ENCODE measurements around the gene FNDC3A.
"Not testable (repeated sequence)": the region's sequence is repeated elsewhere in the genome, so short reads cannot be mapped to it uniquely, and the experiment has no call there.

FNDC3A gene

DNA sequence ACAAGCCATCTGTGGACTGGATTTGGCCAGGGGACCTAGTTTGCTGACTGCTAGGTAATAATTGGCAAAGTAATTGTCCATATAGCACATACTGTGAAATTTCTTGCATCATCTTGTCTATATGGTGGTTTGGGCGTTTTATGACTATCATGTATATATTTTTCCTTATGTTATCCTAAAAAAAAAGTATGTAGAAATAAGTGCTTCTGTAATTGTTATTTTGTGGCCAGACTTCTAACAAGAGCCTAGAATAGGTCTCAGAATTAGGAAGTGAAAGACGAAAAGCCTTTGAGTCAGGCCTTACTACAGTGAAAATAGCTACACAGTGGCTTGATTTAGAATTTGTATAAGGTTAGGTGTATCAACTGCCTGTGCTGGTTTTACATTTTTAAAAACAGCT is 4.2 kb downstream of the FNDC3A start:
- TF ChIP-seq JUND (IDR thresholded peaks at IDR 0.05; ENCODE audit: low read depth), result no peak
- in situ Hi-C loops (cut with HindIII; ENCODE audit: low pct_unique_long_range_greater_than_20kb, low sequenced_read_pairs), result no loop called here
- DNase-seq (ENCODE audit: low read depth in 1 of 2, low spot score in 1 of 2), result no peak

- TF ChIP-seq JUND (IDR thresholded peaks at IDR 0.05; ENCODE audit: low read depth), result no peak
- in situ Hi-C loops (cut with HindIII; ENCODE audit: low pct_unique_long_range_greater_than_20kb, low sequenced_read_pairs), result no loop called here
- no peak for DNase-seq (ENCODE audit: low read depth in 1 of 2, low spot score in 1 of 2)
Observed at GRCh38 chr13:48983331-48983730, 7.6 kb downstream of the FNDC3A start.

GRCh38 chr13:48985756-48986155 is 10.0 kb downstream of the FNDC3A start:
- TF ChIP-seq JUND (IDR thresholded peaks at IDR 0.05; ENCODE audit: low read depth), result no peak
- no peak for DNase-seq (ENCODE audit: low read depth in 1 of 2, low spot score in 1 of 2)
- in situ Hi-C loops (cut with HindIII; ENCODE audit: low pct_unique_long_range_greater_than_20kb, low sequenced_read_pairs), result no loop called here

DNA sequence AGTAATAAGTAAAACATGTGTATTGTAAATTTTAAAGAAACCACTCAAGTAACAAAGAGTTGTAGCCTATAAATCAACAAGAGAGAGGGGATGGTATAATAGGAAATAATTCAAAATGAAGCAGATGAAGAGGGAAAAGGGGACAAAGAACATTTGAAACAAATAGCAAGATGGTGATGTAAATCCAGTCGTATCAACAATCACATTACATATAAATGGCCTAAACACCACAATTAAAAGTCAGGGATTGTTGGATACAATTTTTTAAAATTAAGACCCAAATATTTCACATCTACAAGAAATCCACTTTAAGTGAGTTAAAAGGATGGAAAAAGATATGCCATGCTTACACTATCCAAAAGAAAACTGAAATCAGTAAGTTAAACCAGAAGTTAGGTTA is 15.2 kb downstream of the FNDC3A start:
- TF ChIP-seq JUND (IDR thresholded peaks at IDR 0.05; ENCODE audit: low read depth), result no peak
- in situ Hi-C loops (cut with HindIII; ENCODE audit: low pct_unique_long_range_greater_than_20kb, low sequenced_read_pairs), result no loop called here
- no peak for DNase-seq (ENCODE audit: low read depth in 1 of 2, low spot score in 1 of 2)

- DNase-seq (ENCODE audit: low read depth in 1 of 2, low spot score in 1 of 2), result no peak
- TF ChIP-seq JUND (IDR thresholded peaks at IDR 0.05; ENCODE audit: low read depth), result no peak
- in situ Hi-C loops (cut with HindIII; ENCODE audit: low pct_unique_long_range_greater_than_20kb, low sequenced_read_pairs), result no loop called here
Observed at GRCh38 chr13:48993150-48993549, 17.4 kb downstream of the FNDC3A start.

DNA sequence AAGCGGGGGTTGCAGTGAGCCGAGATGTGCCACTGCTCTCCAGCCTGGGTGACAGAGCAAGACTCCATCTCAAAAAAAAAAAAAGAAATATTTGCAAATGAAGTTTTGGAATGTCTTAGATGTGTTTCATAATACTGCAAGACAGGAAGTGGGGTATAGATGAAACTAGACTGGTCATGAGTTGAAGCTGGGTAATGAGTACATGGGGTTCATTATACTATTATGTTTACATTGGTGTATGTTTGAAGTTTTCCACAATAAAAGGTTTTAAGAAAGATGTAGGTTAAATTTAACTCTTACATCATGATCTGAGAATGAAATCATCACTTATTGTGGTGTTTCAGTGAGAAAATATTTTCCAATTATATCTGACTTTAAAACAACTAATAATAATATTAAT is 19.0 kb downstream of the FNDC3A start:
- no peak for DNase-seq (ENCODE audit: low read depth in 1 of 2, low spot score in 1 of 2)
- in situ Hi-C loops (cut with HindIII; ENCODE audit: low pct_unique_long_range_greater_than_20kb, low sequenced_read_pairs), result no loop called here
- TF ChIP-seq JUND (IDR thresholded peaks at IDR 0.05; ENCODE audit: low read depth), result no peak

DNA sequence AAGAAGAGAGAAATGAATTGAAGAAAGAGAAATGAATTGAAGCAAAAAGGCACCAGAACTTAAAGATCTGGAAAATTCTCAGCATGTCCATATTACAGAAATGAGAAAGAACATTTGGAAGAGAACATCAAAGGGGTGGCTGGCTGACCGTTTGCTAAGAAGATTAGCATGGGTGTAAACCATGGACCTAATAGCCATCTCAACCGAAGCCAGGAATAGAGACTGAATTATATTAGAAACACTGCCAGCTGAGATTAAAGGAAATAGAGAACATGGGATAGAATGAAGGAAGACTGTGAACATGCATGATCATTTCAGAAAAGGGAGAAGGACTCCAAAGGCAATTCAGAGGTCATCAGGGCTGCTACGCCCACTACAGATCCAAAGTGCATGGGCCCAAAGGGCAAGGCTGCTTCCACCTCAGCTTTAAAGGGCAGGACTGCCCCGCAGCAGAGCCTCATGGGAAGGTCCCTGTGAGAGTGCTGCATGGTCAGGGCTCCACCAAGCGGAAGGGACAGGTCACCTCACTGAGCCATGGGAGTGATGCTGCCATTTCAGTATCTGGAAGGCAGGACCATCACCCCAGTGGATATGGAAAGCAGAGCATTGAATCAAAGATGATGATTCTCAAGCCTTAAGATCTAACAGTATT is 23.1 kb downstream of the FNDC3A start:
- in situ Hi-C loops (cut with HindIII; ENCODE audit: low pct_unique_long_range_greater_than_20kb, low sequenced_read_pairs), result no loop called here
- no peak for DNase-seq (ENCODE audit: low read depth in 1 of 2, low spot score in 1 of 2)
- TF ChIP-seq JUND (IDR thresholded peaks at IDR 0.05; ENCODE audit: low read depth), result no peak

DNA sequence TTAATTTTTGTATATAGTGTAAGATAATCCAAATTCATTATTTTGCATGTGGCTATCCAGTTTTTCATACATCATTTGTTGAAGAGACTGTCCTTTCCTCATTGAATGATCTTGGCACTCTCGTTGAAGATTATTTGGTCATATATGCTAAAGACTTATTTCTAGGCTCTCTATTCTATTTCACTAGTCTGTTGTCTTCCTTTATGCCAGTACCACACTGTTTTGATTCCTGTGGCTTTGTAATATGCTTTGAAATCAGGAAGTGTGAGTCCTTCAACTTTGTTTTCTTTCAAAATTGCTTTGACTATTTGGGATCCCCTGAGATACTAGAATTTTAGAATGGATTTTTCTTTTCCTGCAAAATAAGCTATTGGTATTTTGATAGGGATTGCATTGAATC is 24.5 kb downstream of the FNDC3A start:
- in situ Hi-C loops (cut with HindIII; ENCODE audit: low pct_unique_long_range_greater_than_20kb, low sequenced_read_pairs), result no loop called here
- no peak for DNase-seq (ENCODE audit: low read depth in 1 of 2, low spot score in 1 of 2)

DNA sequence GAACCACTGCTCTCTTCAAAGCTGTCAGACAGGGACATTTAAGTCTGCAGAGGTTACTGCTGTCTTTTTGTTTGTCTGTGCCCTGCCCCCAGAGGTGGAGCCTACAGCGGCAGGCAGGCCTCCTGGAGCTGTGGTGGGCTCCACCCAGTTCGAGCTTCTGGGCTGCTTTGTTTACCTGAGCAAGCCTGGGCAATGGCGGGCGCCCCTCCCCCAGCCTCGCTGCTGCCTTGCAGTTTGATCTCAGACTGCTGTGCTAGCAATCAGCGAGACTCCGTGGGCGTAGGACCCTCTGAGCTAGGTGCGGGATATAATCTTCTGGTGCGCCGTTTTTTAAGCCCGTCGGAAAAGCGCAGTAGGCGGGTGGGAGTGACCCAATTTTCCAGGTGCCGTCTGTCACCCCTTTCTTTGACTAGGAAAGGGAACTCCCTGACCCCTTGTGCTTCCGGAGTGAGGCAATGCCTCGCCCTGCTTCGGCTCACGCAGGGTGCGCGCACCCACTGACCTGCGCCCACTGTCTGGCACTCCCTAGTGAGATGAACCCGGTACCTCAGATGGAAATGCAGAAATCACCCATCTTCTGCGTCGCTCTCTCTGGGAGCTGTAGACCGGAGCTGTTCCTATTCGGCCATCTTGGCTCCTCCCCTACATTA is 43.4 kb downstream of the FNDC3A start:
- in situ Hi-C loops (cut with HindIII; ENCODE audit: low pct_unique_long_range_greater_than_20kb, low sequenced_read_pairs); DNase-seq (ENCODE audit: low read depth in 1 of 2, low spot score in 1 of 2): not testable (repeated sequence)

More for the DNA sequence above, 24.5 kb downstream of the FNDC3A start:
- TF ChIP-seq JUND (IDR thresholded peaks at IDR 0.05; ENCODE audit: low read depth), result no peak

DNA sequence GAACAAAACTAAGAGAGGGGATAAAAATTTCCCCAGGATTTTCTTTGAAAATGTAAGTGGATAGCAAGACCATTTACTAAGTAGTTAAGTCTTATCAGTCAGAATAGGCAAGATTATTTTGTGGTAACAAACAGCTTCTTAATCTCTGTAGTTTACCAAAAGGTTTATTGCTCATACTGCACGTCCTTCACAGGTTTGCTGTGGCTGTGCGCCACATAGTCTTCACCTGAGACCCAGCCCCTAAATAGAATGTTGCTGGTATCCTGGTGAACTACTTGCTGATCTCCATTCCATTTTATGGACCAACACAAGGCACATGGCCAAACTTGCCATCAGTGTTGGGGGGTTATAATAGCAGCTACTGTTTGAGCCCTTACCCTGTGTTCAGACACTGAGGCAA is 44.6 kb downstream of the FNDC3A start:
- TF ChIP-seq JUND (IDR thresholded peaks at IDR 0.05; ENCODE audit: low read depth), result no peak
- in situ Hi-C loops (cut with HindIII; ENCODE audit: low pct_unique_long_range_greater_than_20kb, low sequenced_read_pairs), result no loop called here
- no peak for DNase-seq (ENCODE audit: low read depth in 1 of 2, low spot score in 1 of 2)

- TF ChIP-seq JUND (IDR thresholded peaks at IDR 0.05; ENCODE audit: low read depth), result no peak
- in situ Hi-C loops (cut with HindIII; ENCODE audit: low pct_unique_long_range_greater_than_20kb, low sequenced_read_pairs), result no loop called here
- no peak for DNase-seq (ENCODE audit: low read depth in 1 of 2, low spot score in 1 of 2)
Observed at GRCh38 chr13:49020940-49021553, 45.3 kb downstream of the FNDC3A start.

DNA sequence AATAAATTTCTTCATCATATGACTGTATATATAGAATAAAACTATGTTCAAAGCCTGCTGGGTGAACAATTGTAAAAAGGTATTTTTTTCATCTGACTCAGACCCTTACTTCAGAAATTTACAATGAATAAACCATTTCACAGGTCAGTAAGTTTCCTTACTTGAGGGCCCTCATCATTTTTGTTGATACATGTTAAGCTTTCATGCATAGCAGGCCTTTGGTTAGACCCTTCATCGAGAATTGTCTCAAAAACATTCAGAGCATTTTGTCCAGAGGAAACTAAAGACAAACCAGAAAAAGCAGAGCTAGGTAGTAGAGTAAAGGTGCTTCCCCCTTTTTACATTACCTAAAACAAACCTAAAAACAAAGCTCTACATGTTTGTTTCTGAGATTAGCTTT is 46.2 kb downstream of the FNDC3A start:
- in situ Hi-C loops (cut with HindIII; ENCODE audit: low pct_unique_long_range_greater_than_20kb, low sequenced_read_pairs), result no loop called here
- no peak for DNase-seq (ENCODE audit: low read depth in 1 of 2, low spot score in 1 of 2)
- no peak for TF ChIP-seq JUND (IDR thresholded peaks at IDR 0.05; ENCODE audit: low read depth)

- TF ChIP-seq JUND (IDR thresholded peaks at IDR 0.05; ENCODE audit: low read depth), result no peak
- in situ Hi-C loops (cut with HindIII; ENCODE audit: low pct_unique_long_range_greater_than_20kb, low sequenced_read_pairs), result no loop called here
- no peak for DNase-seq (ENCODE audit: low read depth in 1 of 2, low spot score in 1 of 2)
Observed at GRCh38 chr13:49022472-49023144, 46.9 kb downstream of the FNDC3A start.

Measured in T47D (cell line).